ENCODE measurements around the gene FANCC. TPM values are rescaled to one million over a fixed set of nuclear protein-coding genes. Genes with fewer than 3 reads are reported as not detected.
"Not testable (repeated sequence)": the region's sequence is repeated elsewhere in the genome, so short reads cannot be mapped to it uniquely, and the experiment has no call there.

FANCC gene
- total RNA-seq, 2 donors from 2014 or later, result 4.9 to 21.2 TPM

DNA sequence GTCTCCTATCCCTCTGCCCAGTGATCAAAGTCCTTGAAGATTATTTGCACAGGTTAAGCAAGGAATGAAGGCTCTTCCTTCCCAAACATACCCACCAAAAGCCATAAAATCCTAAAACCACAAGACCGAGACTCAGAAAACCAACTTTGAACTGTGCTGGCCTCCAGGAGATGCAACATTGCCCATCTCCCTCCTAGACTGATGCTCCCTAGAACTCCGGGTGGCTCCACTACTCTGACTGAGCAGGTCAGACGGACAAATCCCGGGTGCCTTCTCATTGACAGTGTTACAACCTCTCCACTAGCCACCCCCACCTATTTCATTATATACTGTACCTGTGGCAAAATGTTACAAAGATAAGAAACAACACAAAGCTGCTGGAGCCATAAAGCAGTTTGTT, 110.1 kb downstream of the FANCC start:
- no peaks in the 10 kb centered on the region for H3K9me3 ChIP-seq
- intact Hi-C loops (cut with DNase I), result no loop called here
- no peaks in the 10 kb centered on the region for H3K4me1 ChIP-seq (replicated peaks)
- 72% methylated on average over 4 of the region's 4 CpGs for WGBS
- H3K27ac ChIP-seq, result no peak overlapping the region
- DNase-seq (ENCODE audit: low spot score), result no peak
- TF ChIP-seq POLR2A (IDR thresholded peaks at IDR 0.05) (no peak), POLR2AphosphoS5 (IDR thresholded peaks at IDR 0.05) (no peak)
- TF ChIP-seq, protein P1, sequence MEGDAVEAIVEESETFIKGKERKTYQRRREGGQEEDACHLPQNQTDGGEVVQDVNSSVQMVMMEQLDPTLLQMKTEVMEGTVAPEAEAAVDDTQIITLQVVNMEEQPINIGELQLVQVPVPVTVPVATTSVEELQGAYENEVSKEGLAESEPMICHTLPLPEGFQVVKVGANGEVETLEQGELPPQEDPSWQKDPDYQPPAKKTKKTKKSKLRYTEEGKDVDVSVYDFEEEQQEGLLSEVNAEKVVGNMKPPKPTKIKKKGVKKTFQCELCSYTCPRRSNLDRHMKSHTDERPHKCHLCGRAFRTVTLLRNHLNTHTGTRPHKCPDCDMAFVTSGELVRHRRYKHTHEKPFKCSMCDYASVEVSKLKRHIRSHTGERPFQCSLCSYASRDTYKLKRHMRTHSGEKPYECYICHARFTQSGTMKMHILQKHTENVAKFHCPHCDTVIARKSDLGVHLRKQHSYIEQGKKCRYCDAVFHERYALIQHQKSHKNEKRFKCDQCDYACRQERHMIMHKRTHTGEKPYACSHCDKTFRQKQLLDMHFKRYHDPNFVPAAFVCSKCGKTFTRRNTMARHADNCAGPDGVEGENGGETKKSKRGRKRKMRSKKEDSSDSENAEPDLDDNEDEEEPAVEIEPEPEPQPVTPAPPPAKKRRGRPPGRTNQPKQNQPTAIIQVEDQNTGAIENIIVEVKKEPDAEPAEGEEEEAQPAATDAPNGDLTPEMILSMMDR (IDR thresholded peaks at IDR 0.05), result no peak
- no peaks in the 10 kb centered on the region for H3K36me3 ChIP-seq
- no peaks in the 10 kb centered on the region for H3K27me3 ChIP-seq (replicated peaks; ENCODE audit: insufficient read depth)
- no peak overlapping the region for H3K4me3 ChIP-seq

DNA sequence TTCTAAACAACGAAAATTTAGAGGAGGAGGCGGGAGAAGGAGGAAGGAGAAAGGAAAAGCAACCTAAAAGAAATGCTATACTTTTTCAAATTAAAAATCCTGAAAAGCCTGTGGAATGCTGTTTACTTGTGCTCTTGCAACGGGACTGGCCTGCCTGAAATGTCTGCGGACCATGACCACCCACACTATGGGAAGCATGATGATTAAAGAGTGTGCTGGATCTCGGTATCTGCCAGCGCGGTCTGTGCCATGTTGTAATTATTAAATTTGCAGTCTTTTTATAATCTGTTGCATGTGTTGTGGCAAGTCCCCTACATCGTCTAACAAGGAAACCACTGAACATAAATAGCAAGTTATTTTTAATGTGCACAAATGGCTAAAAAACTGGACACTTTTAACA, 111.4 kb downstream of the FANCC start:
- intact Hi-C loops (cut with DNase I), result no loop called here
- Histone ChIP-seq H3K4me3 (no peak overlapping the region), H3K27ac (no peak overlapping the region), H3K27me3 (replicated peaks; ENCODE audit: insufficient read depth) (no peaks in the 10 kb centered on the region), H3K9me3 (no peaks in the 10 kb centered on the region), H3K36me3 (no peaks in the 10 kb centered on the region), H3K4me1 (replicated peaks) (no peaks in the 10 kb centered on the region)
- no peak for DNase-seq (ENCODE audit: low spot score)
- 49% methylated on average over 8 of the region's 8 CpGs for WGBS
- TF ChIP-seq, protein P1 (IDR thresholded peaks at IDR 0.05), result no peak
- no peak for TF ChIP-seq POLR2A (IDR thresholded peaks at IDR 0.05)
- TF ChIP-seq POLR2AphosphoS5 (IDR thresholded peaks at IDR 0.05), result no peak

DNA sequence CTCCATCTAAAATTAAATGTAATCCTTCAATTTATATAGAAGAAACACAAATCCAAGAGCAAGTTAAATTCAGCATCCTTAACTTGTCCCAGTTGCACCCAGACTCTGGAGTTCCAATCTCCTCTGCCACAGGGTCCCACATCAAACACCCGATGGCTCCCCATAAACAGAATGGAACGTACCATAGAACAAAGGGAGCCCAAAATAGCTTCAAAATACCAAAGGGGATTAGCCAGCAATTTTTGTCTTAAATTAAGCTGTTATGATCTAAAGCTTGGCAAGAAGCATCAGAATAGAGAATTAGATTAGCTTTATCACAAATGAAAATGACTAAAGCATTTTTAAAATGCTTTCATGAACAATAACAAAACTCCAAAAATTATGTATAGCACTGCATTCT, 112.8 kb downstream of the FANCC start:
- H3K27ac ChIP-seq, result no peak overlapping the region
- no peaks in the 10 kb centered on the region for H3K9me3 ChIP-seq
- intact Hi-C loops (cut with DNase I), result no loop called here
- no peaks in the 10 kb centered on the region for H3K4me1 ChIP-seq (replicated peaks)
- DNase-seq (ENCODE audit: low spot score), result no peak
- 59% methylated on average over 2 of the region's 2 CpGs for WGBS
- H3K4me3 ChIP-seq, result no peak overlapping the region
- H3K27me3 ChIP-seq (replicated peaks; ENCODE audit: insufficient read depth), result no peaks in the 10 kb centered on the region
- no peak for TF ChIP-seq POLR2AphosphoS5 (IDR thresholded peaks at IDR 0.05)
- TF ChIP-seq, protein P1 (IDR thresholded peaks at IDR 0.05), result no peak
- no peak for TF ChIP-seq POLR2A (IDR thresholded peaks at IDR 0.05)
- no peaks in the 10 kb centered on the region for H3K36me3 ChIP-seq

DNA sequence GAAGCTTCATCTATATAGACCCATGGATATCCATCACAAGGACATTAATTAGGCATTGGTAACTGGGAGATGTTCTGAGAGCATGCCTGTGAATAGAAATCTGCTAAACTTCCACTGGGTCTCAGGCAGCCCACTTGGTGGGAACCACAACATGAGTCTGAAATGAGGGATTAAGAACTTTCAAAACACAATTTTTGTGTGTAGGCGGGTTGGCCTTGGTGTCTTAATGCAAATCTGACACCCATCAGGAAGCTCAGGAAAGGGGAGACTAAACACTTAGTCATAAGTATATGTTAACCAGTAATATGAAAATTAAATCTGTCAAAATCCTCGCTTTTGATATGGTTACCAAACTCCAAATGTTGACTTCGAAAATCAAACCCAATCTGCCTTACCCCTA, 113.2 kb downstream of the FANCC start:
- Histone ChIP-seq H3K9me3 (no peaks in the 10 kb centered on the region), H3K27me3 (replicated peaks; ENCODE audit: insufficient read depth) (no peaks in the 10 kb centered on the region), H3K4me3 (no peak overlapping the region), H3K4me1 (replicated peaks) (no peaks in the 10 kb centered on the region), H3K27ac (no peak overlapping the region), H3K36me3 (no peaks in the 10 kb centered on the region)
- intact Hi-C loops (cut with DNase I), result no loop called here
- no peak for DNase-seq (ENCODE audit: low spot score)
- TF ChIP-seq POLR2A (IDR thresholded peaks at IDR 0.05), result no peak
- TF ChIP-seq, protein P1 (IDR thresholded peaks at IDR 0.05), result no peak
- no peak for TF ChIP-seq POLR2AphosphoS5 (IDR thresholded peaks at IDR 0.05)
- 95% methylated on average over 3 of the region's 3 CpGs for WGBS

DNA sequence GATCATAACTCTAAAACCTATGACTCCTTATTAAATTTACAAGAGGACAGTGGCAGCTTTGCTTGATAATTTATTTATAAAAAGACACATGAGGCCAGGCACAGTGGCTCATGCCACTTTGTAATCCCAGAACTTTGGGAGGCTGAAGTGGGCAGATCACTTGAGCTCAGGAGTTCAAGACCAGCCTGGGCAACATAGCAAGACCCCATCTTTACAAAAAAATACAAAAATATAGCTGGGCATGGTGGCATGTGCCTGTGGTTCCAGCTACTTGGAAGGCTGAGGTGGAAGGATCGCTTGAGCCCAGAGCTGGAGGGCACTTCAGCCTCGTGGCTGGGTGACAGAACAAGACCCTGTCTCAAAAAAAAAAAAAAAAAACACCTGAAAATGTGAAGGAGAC, 114.5 kb downstream of the FANCC start:
- H3K36me3 ChIP-seq; intact Hi-C loops (cut with DNase I); H3K4me3 ChIP-seq; DNase-seq (ENCODE audit: low spot score); H3K4me1 ChIP-seq (replicated peaks); H3K27me3 ChIP-seq (replicated peaks; ENCODE audit: insufficient read depth); H3K9me3 ChIP-seq; H3K27ac ChIP-seq: not testable (repeated sequence)
- WGBS, result 93% methylated on average over 2 of the region's 2 CpGs
